GM18507 (cell line): ENCODE data around the gene USP7.
"Not testable (repeated sequence)": the region's sequence is repeated elsewhere in the genome, so short reads cannot be mapped to it uniquely, and the experiment has no call there.

Source experiments
- DNase-seq: peaks from one replicate; pipeline ENCODE4 v3.0.0; 2011; ENCODE audit warnings: low read depth; ENCODE audit not compliant: insufficient read length; ENCODE audit errors: extremely low spot score
- FAIRE-seq: peaks from 2 replicates; lab custom pipeline; 2011; peaks lifted over from hg19 to GRCh38; lab: Jason Lieb, UNC

The USP7 gene

GRCh38 chr16:8854298-8854948, 109.3 kb downstream of the USP7 start:
- DNase-seq, result no peak
- FAIRE-seq, result no peak

- DNase-seq (no peak), FAIRE-seq (no peak)
Measured at GRCh38 chr16:8853611-8854010, 110.1 kb downstream of the USP7 start.

DNA sequence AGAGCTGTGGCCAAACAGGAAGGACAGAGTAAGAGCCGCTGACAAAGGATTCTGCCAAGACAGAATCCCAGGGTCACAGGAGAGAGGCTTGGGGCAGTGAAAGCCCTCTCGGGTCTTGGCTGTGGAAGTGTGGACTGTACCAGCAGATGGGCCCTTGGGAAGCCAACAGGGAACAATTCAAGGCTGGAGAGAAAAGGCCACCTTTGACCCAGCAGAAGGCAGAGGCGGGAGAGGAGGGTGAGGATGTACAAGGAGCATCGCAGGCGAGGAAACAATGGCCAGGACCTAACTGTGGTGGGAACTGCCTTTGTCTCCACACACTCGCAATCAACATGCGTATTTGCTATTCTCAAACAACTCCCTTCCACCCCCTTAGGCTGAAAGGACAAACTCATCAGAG, 110.6 kb downstream of the USP7 start:
- no peak for DNase-seq
- no peak for FAIRE-seq

GRCh38 chr16:8852534-8852933, 111.2 kb downstream of the USP7 start:
- DNase-seq, result no peak
- no peak for FAIRE-seq

GRCh38 chr16:8851761-8852403, 111.8 kb downstream of the USP7 start:
- no peak for DNase-seq
- FAIRE-seq, result no peak

DNA sequence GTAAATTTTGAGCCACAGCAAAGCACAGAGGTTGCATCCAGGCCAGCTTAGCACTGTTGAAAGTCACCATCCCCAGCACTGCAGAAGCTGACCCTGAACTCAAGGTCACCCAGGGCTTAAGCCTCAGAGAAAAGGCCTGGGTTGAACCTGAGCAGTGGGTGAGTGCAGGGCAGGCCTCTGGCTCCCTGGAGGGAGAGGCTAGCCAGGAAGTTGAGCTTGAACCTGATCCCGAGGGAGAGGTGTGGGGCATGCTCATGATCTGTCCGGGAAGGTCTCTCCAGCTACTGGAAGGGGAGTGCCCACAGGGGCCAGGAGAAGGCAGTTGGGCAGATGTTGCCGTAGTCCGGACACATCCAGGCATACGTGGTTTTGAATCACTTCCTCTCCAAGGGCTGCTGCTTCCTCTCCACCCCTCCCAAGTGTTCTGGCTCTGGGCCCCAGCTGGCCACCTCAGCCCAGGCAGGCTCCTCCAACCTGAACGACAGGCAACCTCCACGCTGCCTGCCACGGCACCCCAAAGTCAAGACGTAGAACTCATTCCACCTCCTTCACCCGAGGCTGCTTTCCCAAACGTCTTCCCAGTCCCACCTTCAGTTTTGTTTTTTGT, 113.3 kb downstream of the USP7 start:
- no peak for FAIRE-seq
- no peak for DNase-seq

DNA sequence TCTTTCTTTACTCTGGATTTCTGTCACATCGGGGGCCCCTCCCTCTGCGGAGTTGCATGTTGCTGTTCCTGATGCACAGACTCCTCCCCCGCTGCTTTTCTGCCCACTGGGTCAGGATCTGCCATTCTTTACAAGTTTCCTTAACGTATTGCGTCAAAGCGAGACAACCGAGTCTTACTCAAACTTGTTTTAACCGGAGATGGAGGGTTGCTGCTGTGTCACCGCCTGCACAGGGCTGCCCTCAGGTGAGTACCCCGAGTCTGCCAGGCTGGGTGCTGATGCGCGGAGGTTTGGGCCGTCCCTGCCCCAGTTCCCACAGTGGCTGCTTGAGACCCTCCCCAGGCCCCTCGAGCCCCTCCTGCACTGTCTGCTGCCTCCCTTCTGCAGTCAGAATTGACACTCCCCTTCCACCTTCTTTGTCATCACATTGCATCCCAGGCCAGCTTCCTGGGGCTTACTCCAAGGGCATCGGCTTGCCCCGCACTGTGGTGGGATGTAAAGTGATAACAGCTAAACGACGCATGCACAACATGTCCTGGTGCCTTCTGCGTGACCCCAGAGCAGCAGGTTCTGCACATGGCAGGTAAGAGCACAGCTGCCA, 114.2 kb downstream of the USP7 start:
- FAIRE-seq, result no peak

GRCh38 chr16:8848939-8849391, 114.7 kb downstream of the USP7 start:
- FAIRE-seq, result no peak

More for the DNA sequence above, 114.2 kb downstream of the USP7 start:
- no peak for DNase-seq

DNA sequence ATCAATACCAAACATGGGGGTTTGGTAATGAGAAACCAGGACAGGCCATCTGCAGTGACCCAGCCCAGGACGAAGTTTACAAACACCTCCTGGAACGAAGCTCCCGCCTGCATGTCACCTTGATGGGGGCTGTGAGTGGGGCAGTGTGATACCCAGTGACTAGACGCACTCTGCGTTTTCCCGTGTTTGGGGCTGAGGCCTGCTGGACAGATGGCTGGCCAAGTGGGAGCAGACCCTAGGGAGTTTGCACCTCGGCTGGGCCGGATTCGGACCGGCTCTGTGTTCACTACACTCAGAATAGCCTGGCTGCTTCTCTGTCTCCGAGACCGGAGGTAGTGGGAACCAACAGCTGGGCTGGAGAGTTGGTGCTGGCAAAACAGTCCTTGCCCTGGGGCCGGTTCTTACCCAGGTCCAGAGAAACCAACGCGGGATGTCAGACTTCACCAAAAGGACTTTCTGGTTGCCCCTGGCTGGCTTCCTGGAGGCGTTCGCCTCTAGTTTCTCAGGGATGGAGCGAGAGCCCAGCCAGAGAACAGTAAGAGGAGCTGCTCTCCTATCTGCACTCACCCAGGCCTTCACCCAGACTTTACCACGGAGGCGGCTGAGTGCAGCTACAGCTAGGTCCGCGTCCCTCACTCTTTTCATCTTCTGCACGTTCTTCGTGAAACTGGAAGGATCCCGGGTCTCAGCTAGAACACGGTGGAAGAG, 115.3 kb downstream of the USP7 start:
- DNase-seq, result no peak
- no peak for FAIRE-seq

More at GRCh38 chr16:8848939-8849391, 114.7 kb downstream of the USP7 start:
- DNase-seq, result no peak

- FAIRE-seq (no peak), DNase-seq (no peak)
Measured at GRCh38 chr16:8847623-8848022, 116.1 kb downstream of the USP7 start.

- no peak for DNase-seq
- FAIRE-seq, result no peak
Measured at GRCh38 chr16:8847145-8847544, 116.6 kb downstream of the USP7 start.

GRCh38 chr16:8846401-8846932, 117.2 kb downstream of the USP7 start:
- no peak for FAIRE-seq

GRCh38 chr16:8845699-8846298, 117.9 kb downstream of the USP7 start:
- DNase-seq, result no peak
- no peak for FAIRE-seq

More at GRCh38 chr16:8846401-8846932, 117.2 kb downstream of the USP7 start:
- DNase-seq, result no peak

DNA sequence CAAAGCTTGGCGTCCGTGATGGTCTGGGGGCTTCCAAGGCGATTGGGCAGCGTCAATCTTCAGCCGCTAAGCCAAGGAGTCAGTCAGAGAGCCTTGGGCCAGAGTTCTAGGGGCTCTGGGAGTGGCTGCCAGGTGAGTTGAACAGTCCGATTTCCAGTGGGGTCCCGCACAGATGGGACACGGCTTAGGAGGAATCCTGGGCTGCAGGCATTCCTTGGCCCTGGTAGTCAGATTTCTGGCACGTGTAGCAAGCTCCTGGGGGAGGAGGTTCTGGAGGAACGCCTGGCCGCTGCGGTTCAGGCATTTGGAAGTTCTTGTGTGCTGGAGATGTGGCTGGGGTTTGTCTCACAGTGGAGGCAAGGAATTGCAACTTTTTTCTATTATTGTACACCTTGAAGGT, 120.4 kb downstream of the USP7 start:
- not testable (repeated sequence) for FAIRE-seq, DNase-seq
